A673 (cell line): ENCODE results near the gene RASGEF1C. TPM values are rescaled to one million over a fixed set of nuclear protein-coding genes. Genes with fewer than 3 reads are reported as not detected.

ENCODE experiments used
- BruUV-seq: library from RNA; stranded (reverse); fragments of 400-500 nt; replicated peaks from 2 replicates; lab custom pipeline; 2021; lab: Mats Ljungman, UMichigan
- CTCF ChIA-PET: fragments of 300-600 bp; sonication (Branson Sonifier 250); formaldehyde crosslinking; loops from one replicate; lab custom pipeline; 2022; ENCODE audit warnings: antibody characterized with exemption; lab: Charles Lee
- POLR2A ChIA-PET: fragments of 300-600 bp; sonication (Branson Sonifier 250); formaldehyde crosslinking; loops from one replicate; lab custom pipeline; 2022; ENCODE audit warnings: antibody characterized with exemption; ENCODE audit not compliant: low non-redundant PET; lab: Charles Lee
- DNase-seq: peaks from one replicate; pipeline ENCODE4 v3.0.0-alpha.2; 2015; ENCODE audit warnings: low spot score
- H3K27ac ChIP-seq: fragments of 200-600 bp; sonication (generic); 2 replicates; pipeline ENCODE4 v1.5.1; 2016; ENCODE audit warnings: mixed run types, low read depth, mild to moderate bottlenecking, mixed read lengths, antibody characterized with exemption, low read length; ENCODE audit not compliant: poor library complexity, severe bottlenecking
- H3K27me3 ChIP-seq: fragments of 200-600 bp; sonication (generic); replicated peaks from 2 replicates; pipeline ENCODE4 v1.6.1; 2017; ENCODE audit warnings: mixed run types, low read depth, mild to moderate bottlenecking, mixed read lengths, antibody characterized with exemption, low read length; ENCODE audit not compliant: insufficient read depth, poor library complexity
- H3K36me3 ChIP-seq: fragments of 200-600 bp; sonication (generic); 2 replicates; pipeline ENCODE4 v1.6.1; 2016; ENCODE audit warnings: mixed run types, mild to moderate bottlenecking, mixed read lengths, antibody characterized with exemption, low read length; ENCODE audit not compliant: insufficient read depth, poor library complexity, severe bottlenecking
- H3K4me1 ChIP-seq: fragments of 200-600 bp; sonication (generic); 2 replicates; pipeline ENCODE4 v1.6.1; 2017; ENCODE audit warnings: mixed run types, mild to moderate bottlenecking, mixed read lengths, antibody characterized with exemption, low read length; ENCODE audit not compliant: insufficient read depth, poor library complexity, severe bottlenecking
- H3K4me3 ChIP-seq: fragments of 200-600 bp; sonication (generic); 2 replicates; pipeline ENCODE4 v1.5.1; 2016; ENCODE audit warnings: low read depth, mixed run types, mild to moderate bottlenecking, mixed read lengths, low read length; ENCODE audit not compliant: poor library complexity, severe bottlenecking
- H3K9me3 ChIP-seq: fragments of 200-600 bp; sonication (generic); 2 replicates; pipeline ENCODE4 v1.6.1; 2016; ENCODE audit warnings: mixed run types, low read depth, mild to moderate bottlenecking, mixed read lengths, antibody characterized with exemption, low read length; ENCODE audit not compliant: poor library complexity, severe bottlenecking
- EZH2 ChIP-seq: fragments of 200-600 bp; sonication (generic); IDR thresholded peaks from 2 replicates; pipeline ENCODE4 v1.6.1; 2017; ENCODE audit warnings: borderline replicate concordance, low read depth, mild to moderate bottlenecking, mixed read lengths, antibody characterized with exemption, low read length; ENCODE audit not compliant: poor library complexity, severe bottlenecking
- intact Hi-C: fragments of 100-400 bp; cut with micrococcal nuclease; formaldehyde crosslinking; loops from one replicate; pipeline ENCODE4 v1.10.0; 2022; ENCODE audit not compliant: unreplicated experiment
- total RNA-seq: library from RNA; stranded (reverse); gene quantifications from 2 replicates; pipeline ENCODE4 v1.2.3, GENCODE V29; 2021
- TF ChIP-seq, protein P1 (sequence below): fragments of 300-800, 200-600 bp; sonication (generic); conservative IDR thresholded peaks from 2 replicates; pipeline ENCODE4 v1.5.1; 2017; ENCODE audit warnings: low read depth, mild to moderate bottlenecking, antibody characterized with exemption, low read length, moderate library complexity, mixed read lengths

RASGEF1C gene
- total RNA-seq, 1 experiment from 2014 or later: not detected

DNA sequence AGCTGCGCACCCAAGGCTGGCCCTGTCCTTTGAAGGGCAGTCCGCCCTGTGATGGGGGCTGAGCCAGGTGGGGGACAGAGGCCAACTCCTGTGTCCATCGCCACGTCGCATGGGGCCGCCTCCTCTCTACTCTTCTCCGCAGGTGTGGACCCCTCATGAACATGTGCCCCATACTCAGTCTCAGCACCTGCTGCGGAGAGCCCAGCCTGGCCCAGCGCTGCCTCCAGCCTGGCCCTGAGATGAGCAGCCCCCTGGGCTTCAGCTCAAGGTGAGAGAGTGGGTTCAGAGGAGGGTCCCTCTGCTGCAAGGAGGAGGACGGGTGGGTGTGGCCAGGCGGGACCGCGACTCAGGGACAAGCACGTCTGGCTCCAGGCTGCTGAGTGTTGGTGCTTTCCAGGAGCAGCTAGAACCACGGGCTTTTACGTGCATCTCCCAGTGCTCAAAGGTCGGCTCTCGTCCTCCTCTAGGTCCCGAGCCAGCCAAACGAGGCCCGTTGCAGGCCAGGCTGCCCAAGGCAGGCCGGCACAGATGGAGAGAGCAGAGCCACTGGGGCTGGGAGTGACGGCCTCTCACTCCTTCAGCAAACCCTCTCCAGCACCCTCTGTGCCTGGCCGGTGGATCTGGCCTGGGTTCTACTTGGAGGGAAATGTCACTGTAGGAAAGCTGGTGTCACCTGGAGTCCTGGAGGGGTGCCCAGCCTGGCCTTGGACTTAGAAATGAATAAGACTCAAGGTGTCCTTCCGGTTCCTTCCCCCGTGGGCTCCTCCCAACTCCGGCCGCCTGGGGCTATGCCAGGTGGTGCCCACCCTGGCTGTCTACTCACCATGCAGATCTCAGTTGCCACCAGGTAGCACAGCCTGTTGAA, 88.5 kb downstream of the RASGEF1C start:
- Histone ChIP-seq H3K4me1 (no peaks in the 10 kb centered on the region), H3K4me3 (no peak overlapping the region), H3K27me3 (peaks cover 18% of the 10 kb centered on the region), H3K9me3 (no peaks in the 10 kb centered on the region), H3K36me3 (no peaks in the 10 kb centered on the region), H3K27ac (no peak overlapping the region)
- TF ChIP-seq EZH2: no peak
- TF ChIP-seq, protein P1, sequence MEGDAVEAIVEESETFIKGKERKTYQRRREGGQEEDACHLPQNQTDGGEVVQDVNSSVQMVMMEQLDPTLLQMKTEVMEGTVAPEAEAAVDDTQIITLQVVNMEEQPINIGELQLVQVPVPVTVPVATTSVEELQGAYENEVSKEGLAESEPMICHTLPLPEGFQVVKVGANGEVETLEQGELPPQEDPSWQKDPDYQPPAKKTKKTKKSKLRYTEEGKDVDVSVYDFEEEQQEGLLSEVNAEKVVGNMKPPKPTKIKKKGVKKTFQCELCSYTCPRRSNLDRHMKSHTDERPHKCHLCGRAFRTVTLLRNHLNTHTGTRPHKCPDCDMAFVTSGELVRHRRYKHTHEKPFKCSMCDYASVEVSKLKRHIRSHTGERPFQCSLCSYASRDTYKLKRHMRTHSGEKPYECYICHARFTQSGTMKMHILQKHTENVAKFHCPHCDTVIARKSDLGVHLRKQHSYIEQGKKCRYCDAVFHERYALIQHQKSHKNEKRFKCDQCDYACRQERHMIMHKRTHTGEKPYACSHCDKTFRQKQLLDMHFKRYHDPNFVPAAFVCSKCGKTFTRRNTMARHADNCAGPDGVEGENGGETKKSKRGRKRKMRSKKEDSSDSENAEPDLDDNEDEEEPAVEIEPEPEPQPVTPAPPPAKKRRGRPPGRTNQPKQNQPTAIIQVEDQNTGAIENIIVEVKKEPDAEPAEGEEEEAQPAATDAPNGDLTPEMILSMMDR: no peak
- CTCF ChIA-PET: no interaction called here
- DNase-seq: no peak
- no TSS peak for BruUV-seq
- intact Hi-C loops: no loop called here
- POLR2A ChIA-PET: no interaction called here

DNA sequence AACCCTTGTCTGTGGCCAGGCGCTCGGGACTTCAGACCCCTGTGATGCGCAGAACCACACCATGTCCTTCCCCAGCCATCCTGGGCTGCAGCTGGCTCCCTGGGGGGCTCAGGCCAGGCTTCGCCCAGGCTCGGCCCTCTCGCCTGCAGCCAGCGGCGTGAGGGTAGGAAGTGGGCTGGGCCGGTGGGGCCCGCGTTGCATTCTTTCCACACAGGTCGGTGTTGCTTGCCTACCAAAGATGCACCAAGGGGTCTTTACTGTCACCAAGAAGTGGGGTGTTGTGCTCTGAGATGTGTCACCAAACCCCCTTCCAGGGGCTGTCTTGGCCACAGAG, 89.1 kb downstream of the RASGEF1C start:
- Histone ChIP-seq H3K36me3 (no peaks in the 10 kb centered on the region), H3K27ac (no peak overlapping the region), H3K4me3 (no peak overlapping the region), H3K4me1 (no peaks in the 10 kb centered on the region), H3K9me3 (no peaks in the 10 kb centered on the region), H3K27me3 (peaks cover 15% of the 10 kb centered on the region)
- BruUV-seq: no TSS peak
- no peak for TF ChIP-seq EZH2
- TF ChIP-seq, protein P1: no peak
- ChIA-PET CTCF (no interaction called here), POLR2A (no interaction called here)
- no peak for DNase-seq
- intact Hi-C loops: no loop called here

DNA sequence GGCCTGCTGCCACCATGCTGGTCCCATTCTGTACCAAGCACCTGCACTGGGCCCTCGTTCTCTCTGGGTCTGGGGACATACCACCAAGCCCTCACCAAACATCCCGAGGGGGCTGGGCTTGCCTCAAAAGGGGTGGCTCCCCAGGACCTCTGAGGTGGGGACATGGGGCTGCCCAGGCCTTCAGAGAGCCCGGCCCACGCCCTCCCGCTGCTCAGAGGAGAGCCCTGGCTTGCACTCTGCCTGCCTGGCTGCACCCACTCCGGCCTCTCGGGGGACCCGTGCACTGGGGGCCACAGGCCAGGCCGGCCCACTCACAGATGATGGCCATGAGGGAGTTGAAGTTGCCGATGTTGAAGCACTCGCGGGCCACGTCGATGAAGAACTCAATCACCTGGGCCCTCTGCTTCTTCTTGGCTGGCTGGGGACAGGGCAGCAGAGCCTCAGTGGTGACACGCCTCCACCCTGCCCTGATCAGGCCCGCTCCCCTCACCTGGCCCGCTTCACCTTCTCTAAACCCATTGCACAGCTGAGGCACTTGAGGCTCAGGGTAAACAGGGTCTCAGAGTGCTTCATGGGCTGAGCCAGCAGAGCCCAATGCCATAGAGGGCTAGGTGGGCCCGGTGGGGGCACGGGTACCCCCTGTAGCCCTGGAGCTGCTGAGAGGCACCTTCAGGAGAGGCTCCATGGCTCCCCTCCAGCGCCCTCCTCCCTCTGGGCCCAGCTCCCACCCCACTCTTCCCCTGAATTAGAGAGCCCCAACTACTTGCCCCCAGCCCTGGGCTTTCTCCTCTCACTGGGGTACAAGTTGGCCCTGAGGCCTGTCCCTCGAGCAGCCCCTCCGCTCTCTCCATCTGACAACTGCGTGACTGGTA, 89.7 kb downstream of the RASGEF1C start:
- BruUV-seq: no TSS peak
- Histone ChIP-seq H3K36me3 (no peaks in the 10 kb centered on the region), H3K27ac (no peak overlapping the region), H3K4me3 (no peak overlapping the region), H3K4me1 (no peaks in the 10 kb centered on the region), H3K9me3 (no peaks in the 10 kb centered on the region), H3K27me3 (peaks cover 13% of the 10 kb centered on the region)
- DNase-seq: no peak
- intact Hi-C loops: no loop called here
- POLR2A ChIA-PET: no interaction called here
- CTCF ChIA-PET: no interaction called here
- no peak for TF ChIP-seq EZH2
- TF ChIP-seq, protein P1: no peak
